H1 (cell line): ENCODE data around the gene EPB41L2. TPM values are rescaled to one million over a fixed set of nuclear protein-coding genes. Genes with fewer than 3 reads are reported as not detected.

Source experiments
- CTCF ChIA-PET: fragments of 300-600 bp; sonication (Branson Sonifier 250); formaldehyde crosslinking; loops from one replicate; lab custom pipeline; 2021; ENCODE audit not compliant: partially characterized antibody; lab: Charles Lee
- POLR2A ChIA-PET: fragments of 300-600 bp; sonication (Branson Sonifier 250); formaldehyde crosslinking; loops from one replicate; lab custom pipeline; 2021; ENCODE audit warnings: inconsistent platforms; ENCODE audit not compliant: partially characterized antibody; lab: Charles Lee
- DNase-seq, 2 experiments: peaks; one replicate each; pipeline versions ENCODE4 v3.0.0 to v3.0.0-alpha.2; 2010 to 2022; ENCODE audit warnings: low spot score in 2 of 2, low read depth in 1 of 2, mixed read lengths in 1 of 2
- FAIRE-seq: peaks from 2 replicates; lab custom pipeline; 2011; peaks lifted over from hg19 to GRCh38; lab: Jason Lieb, UNC
- H2AFZ ChIP-seq: 2 replicates; pipeline ENCODE4 v1.8.1; 2012; ENCODE audit warnings: low read length, inconsistent platforms
- H2AK5ac ChIP-seq: 2 replicates; pipeline ENCODE4 v1.6.1; 2013; ENCODE audit warnings: low read depth, low read length
- H2BK120ac ChIP-seq: replicated peaks from 2 replicates; pipeline ENCODE3; 2013; ENCODE audit warnings: low read depth, low read length, inconsistent platforms
- H2BK12ac ChIP-seq: 2 replicates; pipeline ENCODE4 v1.6.1; 2013; ENCODE audit warnings: low read depth, low read length
- H2BK15ac ChIP-seq: 2 replicates; pipeline ENCODE4 v1.6.1; 2013; ENCODE audit warnings: low read length
- H2BK20ac ChIP-seq: 2 replicates; pipeline ENCODE4 v1.6.1; 2013; ENCODE audit warnings: low read length
- H2BK5ac ChIP-seq: 2 replicates; pipeline ENCODE4 v1.6.1; 2013; ENCODE audit warnings: low read depth, low read length
- H3K14ac ChIP-seq: 2 replicates; pipeline ENCODE4 v1.6.1; 2013; ENCODE audit warnings: inconsistent platforms; ENCODE audit not compliant: insufficient read length
- H3K18ac ChIP-seq: 2 replicates; pipeline ENCODE4 v1.6.1; 2013; ENCODE audit warnings: low read length; ENCODE audit errors: extremely low read depth
- H3K23ac ChIP-seq: 2 replicates; pipeline ENCODE4 v1.6.1; 2013; ENCODE audit warnings: inconsistent platforms; ENCODE audit not compliant: insufficient read length
- H3K23me2 ChIP-seq: 2 replicates; pipeline ENCODE4 v1.6.1; 2013; ENCODE audit warnings: low read depth, low read length
- H3K27ac ChIP-seq: 2 replicates; pipeline ENCODE4 v1.6.1; 2011; ENCODE audit warnings: low read depth, low read length, inconsistent platforms
- H3K27me3 ChIP-seq, 4 experiments: replicated peaks in 1 of 4; 1 replicate in 1 of 4; 2 replicates in 3 of 4; pipeline versions ENCODE4 v1.6.1 to v1.8.1; 2011 to 2013; ENCODE audit warnings: low read length in 3 of 4, mild to moderate bottlenecking in 3 of 4, inconsistent platforms in 2 of 4, mixed read lengths in 2 of 4, moderate library complexity in 1 of 4; ENCODE audit not compliant: control insufficient read depth in 3 of 4, insufficient read depth in 3 of 4; ENCODE audit errors: extremely low read depth in 1 of 4
- H3K36me3 ChIP-seq, 4 experiments: 2 replicates each; pipeline versions ENCODE4 v1.6.1 to v1.8.1; 2011 to 2013; ENCODE audit warnings: mild to moderate bottlenecking in 4 of 4, low read length in 3 of 4, moderate library complexity in 2 of 4, control low read depth in 1 of 4, inconsistent platforms in 1 of 4; ENCODE audit not compliant: insufficient read depth in 4 of 4, control insufficient read depth in 2 of 4
- H3K4ac ChIP-seq: replicated peaks from 2 replicates; pipeline ENCODE3; 2013; ENCODE audit warnings: low read length, low read depth, mixed read lengths, inconsistent platforms; ENCODE audit not compliant: insufficient read length
- H3K4me1 ChIP-seq, 4 experiments: replicated peaks in 1 of 4; 1 replicate in 1 of 4; 2 replicates in 3 of 4; pipeline versions ENCODE4 v1.6.1 to v1.8.1; 2011 to 2013; ENCODE audit warnings: low read length in 3 of 4, inconsistent platforms in 2 of 4, mixed read lengths in 1 of 4; ENCODE audit not compliant: insufficient read depth in 4 of 4, control insufficient read depth in 3 of 4
- H3K4me2 ChIP-seq, 2 experiments: 2 replicates each; pipeline versions ENCODE4 v1.6.1 to v1.8.1; 2011 to 2013; ENCODE audit warnings: low read depth in 2 of 2, low read length in 2 of 2, control low read depth in 1 of 2, inconsistent platforms in 1 of 2, mild to moderate bottlenecking in 1 of 2; ENCODE audit not compliant: insufficient read depth in 1 of 2
- H3K4me3 ChIP-seq, 4 experiments: fragments of 200-600, 300-600 bp in 1 of 4; sonication (generic), shearing (Covaris generic), sonication (Bioruptor Twin) in 1 of 4; 2 replicates each; pipeline versions ENCODE4 v1.5.1 to v1.8.1; 2011 to 2016; ENCODE audit warnings: low read length in 4 of 4, low read depth in 3 of 4, control low read depth in 2 of 4, inconsistent platforms in 2 of 4, mild to moderate bottlenecking in 2 of 4, mixed read lengths in 1 of 4, moderate library complexity in 1 of 4; ENCODE audit not compliant: insufficient read depth in 2 of 4; ENCODE audit errors: extremely low read depth in 1 of 4
- H3K56ac ChIP-seq: replicated peaks from 2 replicates; pipeline ENCODE3; 2013; ENCODE audit warnings: low read depth, mild to moderate bottlenecking, mixed read lengths, low read length, inconsistent platforms; ENCODE audit not compliant: insufficient read length
- H3K79me1 ChIP-seq: 2 replicates; pipeline ENCODE4 v1.6.1; 2013; ENCODE audit warnings: low read depth, low read length, control low read depth
- H3K79me2 ChIP-seq, 2 experiments: 2 replicates each; pipeline versions ENCODE4 v1.6.1 to v1.8.1; 2012 to 2013; ENCODE audit warnings: low read length in 2 of 2, mild to moderate bottlenecking in 2 of 2, inconsistent platforms in 1 of 2; ENCODE audit not compliant: insufficient read depth in 2 of 2, control insufficient read depth in 1 of 2
- H3K9ac ChIP-seq, 4 experiments: replicated peaks in 1 of 4; 1 replicate in 1 of 4; 2 replicates in 3 of 4; pipeline versions ENCODE4 v1.6.1 to v1.8.1; 2011 to 2013; ENCODE audit warnings: low read depth in 3 of 4, low read length in 3 of 4, control low read depth in 2 of 4, mild to moderate bottlenecking in 2 of 4, moderate library complexity in 2 of 4, inconsistent platforms in 1 of 4; ENCODE audit errors: extremely low read depth in 1 of 4
- H3K9me3 ChIP-seq, 2 experiments: 2 replicates each; pipeline versions ENCODE4 v1.6.1 to v1.8.1; 2012 to 2013; ENCODE audit warnings: mild to moderate bottlenecking in 2 of 2, moderate library complexity in 2 of 2, control low read depth in 1 of 2, inconsistent platforms in 1 of 2, low read depth in 1 of 2, low read length in 1 of 2, mixed read lengths in 1 of 2; ENCODE audit not compliant: insufficient read depth in 2 of 2
- H4K20me1 ChIP-seq, 2 experiments: replicated peaks in 1 of 2; 2 replicates each; pipeline versions ENCODE3 to v1.8.1; 2011 to 2013; ENCODE audit warnings: inconsistent platforms in 2 of 2, low read length in 2 of 2, mild to moderate bottlenecking in 1 of 2; ENCODE audit not compliant: insufficient read depth in 2 of 2, control insufficient read depth in 1 of 2
- H4K5ac ChIP-seq: 2 replicates; pipeline ENCODE4 v1.6.1; 2013; ENCODE audit warnings: low read length, low read depth, mixed read lengths, inconsistent platforms; ENCODE audit not compliant: insufficient read length
- H4K8ac ChIP-seq: 2 replicates; pipeline ENCODE4 v1.8.0; 2013; ENCODE audit warnings: mild to moderate bottlenecking, moderate library complexity, low read length, inconsistent platforms; ENCODE audit not compliant: insufficient read depth; ENCODE audit errors: extremely low read depth
- H4K91ac ChIP-seq: replicated peaks from 2 replicates; pipeline ENCODE3; 2013; ENCODE audit warnings: low read length, mixed read lengths, inconsistent platforms; ENCODE audit not compliant: insufficient read length
- BACH1 ChIP-seq: IDR thresholded peaks from 2 replicates; pipeline ENCODE4 v1.6.1; 2012; ENCODE audit warnings: low read length, improper control_type of control experiment
- CEBPB ChIP-seq: IDR thresholded peaks from 2 replicates; pipeline ENCODE4 v1.6.1; 2012; ENCODE audit warnings: low read depth, low read length
- CTBP2 ChIP-seq: IDR thresholded peaks from 2 replicates; pipeline ENCODE4 v1.7.0; 2011; ENCODE audit warnings: borderline replicate concordance, mild to moderate bottlenecking, moderate library complexity, mixed read lengths, low read length; ENCODE audit not compliant: insufficient read depth, insufficient read length
- EZH2 ChIP-seq: fragments of 200-600 bp; sonication (generic); IDR thresholded peaks from 2 replicates; pipeline ENCODE4 v1.7.1; 2012; ENCODE audit warnings: low read depth, mild to moderate bottlenecking, moderate library complexity, low read length, inconsistent platforms; ENCODE audit not compliant: severe bottlenecking
- GABPA ChIP-seq: IDR thresholded peaks from 2 replicates; pipeline ENCODE4 v1.6.1; 2011; ENCODE audit warnings: mild to moderate bottlenecking, low read length, moderate library complexity, borderline replicate concordance; ENCODE audit not compliant: insufficient read depth
- KDM5A ChIP-seq: fragments of 200-600 bp; IDR thresholded peaks from 2 replicates; pipeline ENCODE4 v1.7.1; 2012; ENCODE audit warnings: mild to moderate bottlenecking, low read length, inconsistent platforms, mixed read lengths
- POLR2A ChIP-seq, 2 experiments: IDR thresholded peaks; 1 replicate in 1 of 2; 2 replicates in 1 of 2; pipeline ENCODE4 v1.6.1; 2011; ENCODE audit warnings: low read depth in 2 of 2, low read length in 2 of 2, mild to moderate bottlenecking in 2 of 2; ENCODE audit errors: control extremely low read depth in 1 of 2
- RAD21 ChIP-seq, 2 experiments: IDR thresholded peaks in 1 of 2; conservative IDR thresholded peaks in 1 of 2; 2 replicates each; pipeline ENCODE4 v1.6.1; 2011; ENCODE audit warnings: low read depth in 2 of 2, low read length in 2 of 2, improper control_type of control experiment in 1 of 2, inconsistent platforms in 1 of 2, mild to moderate bottlenecking in 1 of 2, moderate library complexity in 1 of 2
- SIN3A ChIP-seq, 2 experiments: IDR thresholded peaks in 1 of 2; conservative IDR thresholded peaks in 1 of 2; 2 replicates each; pipeline ENCODE4 v1.6.1; 2011 to 2012; ENCODE audit warnings: low read length in 2 of 2, improper control_type of control experiment in 1 of 2, low read depth in 1 of 2, mild to moderate bottlenecking in 1 of 2
- SP2 ChIP-seq: IDR thresholded peaks from 2 replicates; pipeline ENCODE4 v1.6.1; 2012; ENCODE audit warnings: mild to moderate bottlenecking, low read length, inconsistent platforms
- TBP ChIP-seq: IDR thresholded peaks from 2 replicates; pipeline ENCODE4 v1.6.1; 2011; ENCODE audit warnings: low read depth, low read length, improper control_type of control experiment
- USF2 ChIP-seq: IDR thresholded peaks from 2 replicates; pipeline ENCODE4 v1.6.1; 2011; ENCODE audit warnings: low read length, improper control_type of control experiment
- WGBS, 2 experiments: shearing (Covaris generic) in 1 of 2; methylation state at CpG; one replicate each; pipeline versions ENCODE4 v1.1.6 to v1.1.7; 2013 to 2015; ENCODE audit warnings: low lambda C conversion rate in 2 of 2, mixed read lengths in 2 of 2, inconsistent platforms in 1 of 2, low coverage in 1 of 2, missing lambda C conversion rate in 1 of 2; ENCODE audit not compliant: insufficient replicate concordance in 2 of 2, insufficient coverage in 1 of 2, insufficient read length in 1 of 2; ENCODE audit errors: extremely low coverage in 1 of 2, missing lambda C conversion rate in 1 of 2; 5-methylcytosine and 5-hydroxymethylcytosine counted together
- polyA plus RNA-seq, 7 experiments: library from polyadenylated mRNA; depleted of rRNA in 3 of 7; stranded (reverse) in 5 of 7; unstranded in 2 of 7; fragments of >200 nt in 5 of 7; fragments of 200-250 nt in 2 of 7; gene quantifications; 1 replicate in 5 of 7; 2 replicates in 1 of 7; 4 replicates in 1 of 7; pipeline versions ENCODE4 v1.2.1 to v1.2.3, GENCODE V29; 2011 to 2013; ENCODE audit warnings: missing spikeins in 2 of 7, mixed read lengths in 2 of 7
- total RNA-seq: library from RNA; stranded (reverse); fragmentation: NEBNext Ultra II Directional; extraction: Animal tissue kit (Norgen Biotek cat#: 25700); gene quantifications from 2 replicates; pipeline ENCODE4 v1.2.1, GENCODE V29; 2021

The EPB41L2 gene
- total and polyA plus RNA-seq, 2 of the 8 experiments (the other 6 are each of a cell fraction or from before 2014, with no cell fraction given): 22.5 to 123 TPM

DNA sequence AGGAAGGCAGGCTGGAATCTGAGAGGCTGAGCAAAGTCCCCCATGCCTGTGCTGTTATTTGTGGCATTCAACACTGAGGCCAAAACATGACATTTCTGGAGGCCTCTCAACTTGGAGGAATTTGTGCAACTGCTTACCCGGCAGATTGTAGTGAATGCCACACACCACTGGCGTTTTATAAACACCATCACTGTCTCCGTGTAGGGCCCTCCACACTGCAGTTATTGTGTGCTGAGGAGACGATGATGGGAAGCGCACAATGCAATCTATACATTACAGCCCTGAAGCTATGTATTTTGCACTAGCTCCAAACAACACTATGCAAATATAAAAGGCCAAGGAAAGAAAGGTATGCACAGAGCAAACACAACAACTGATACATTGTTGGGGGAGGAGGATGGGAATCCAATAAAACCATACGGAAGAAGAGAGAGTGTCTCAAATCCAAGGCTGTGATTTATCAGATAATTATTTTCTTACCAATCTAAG is 129.3 kb downstream of the EPB41L2 start:
- peak; percentile 28 for FAIRE-seq
- Histone ChIP-seq H2BK5ac (peak overlapping the region; percentile 12; the same call in 1 of the 2 replicates), H3K27ac (no peak overlapping the region), H3K14ac (no peak overlapping the region), H3K9me3 (no peaks in the 10 kb centered on the region), H4K8ac (no peak overlapping the region), H3K4ac (no peak overlapping the region), H3K23me2 (peaks cover 2% of the 10 kb centered on the region; the same call in 1 of the 2 replicates), H3K9ac (no peak overlapping the region), H2BK20ac (0 out of 2 replicates have a peak overlapping the region, but pooled peaks have one; percentile 3), H3K4me3 (no peak overlapping the region), H2AK5ac (peak overlapping the region; percentile 57; the same call in 1 of the 2 replicates), H3K79me1 (peaks cover 3% of the 10 kb centered on the region; the same call in 1 of the 2 replicates), H2BK120ac (no peak overlapping the region), H3K4me2 (no peak overlapping the region), H3K36me3 (no peaks in the 10 kb centered on the region), H3K79me2 (0 out of 4 replicates have a peak, but pooled peaks cover 0 to 16% of the 10 kb centered on the region in 2 experiments), H3K56ac (no peak overlapping the region), H2AFZ (no peak overlapping the region), H4K91ac (no peak overlapping the region), H2BK15ac (no peak overlapping the region), H3K4me1 (peaks cover 0 to 3% (median 0%) of the 10 kb centered on the region in 4 experiments; a peak in 2 of 7 replicates), H3K18ac (no peak overlapping the region), H3K23ac (no peak overlapping the region), H3K27me3 (no peaks in the 10 kb centered on the region), H4K20me1 (no peaks in the 10 kb centered on the region), H4K5ac (no peak overlapping the region), H2BK12ac (no peak overlapping the region)
- DNase-seq: no peak
- ChIA-PET CTCF (interaction anchor here (1.0 kb wide), 1 partner anchor 186 kb away, joined by 3 read pairs; no protein-coding TSS in a partner anchor), POLR2A (no interaction called here)
- 82% methylated on average over 6 of the region's 6 CpGs; no CpG with 5 or more reads in 1 of the 2 experiments for WGBS, 2 experiments
- TF ChIP-seq RAD21 (IDR thresholded peaks at IDR 0.05 in 1 of 2, conservative IDR thresholded peaks at IDR 0.05 in 1 of 2; ENCODE audit: low read depth in 2 of 2, low read length in 2 of 2) (no peak), KDM5A (no peak), EZH2 (no peak), TBP (no peak), BACH1 (no peak), USF2 (no peak), SP2 (no peak), CTBP2 (no peak), GABPA (no peak), POLR2A (IDR thresholded peaks at IDR 0.05; ENCODE audit: control extremely low read depth in 1 of 2, low read depth in 2 of 2, low read length in 2 of 2) (no peak), SIN3A (conservative IDR thresholded peaks at IDR 0.05 in 1 of 2, IDR thresholded peaks at IDR 0.05 in 1 of 2; ENCODE audit: low read depth in 1 of 2, low read length in 2 of 2) (no peak), CEBPB (no peak)
